DMS53 (cell line): Measurements from ENCODE around the gene SNRPB.

Experiments
- DNase-seq: peaks from one replicate; lab custom pipeline; 2025; lab: John Stamatoyannopoulos, UW

Gene SNRPB

GRCh38 chr20:2420510-2420909 is 50.1 kb downstream of the SNRPB start:
- no peak for DNase-seq

- no peak for DNase-seq
Observed at GRCh38 chr20:2418388-2418787, 52.2 kb downstream of the SNRPB start.

GRCh38 chr20:2417213-2417541 is 53.4 kb downstream of the SNRPB start:
- DNase-seq: no peak

- no peak for DNase-seq
Observed at GRCh38 chr20:2416541-2417212, 53.9 kb downstream of the SNRPB start.
